Smooth muscle cell (in vitro differentiated cells): ENCODE data around the gene ANKS1B. TPM values are rescaled to one million over a fixed set of nuclear protein-coding genes. Genes with fewer than 3 reads are reported as not detected.

ENCODE experiments used
- DNase-seq: peaks from one replicate; lab custom pipeline; 2025; ENCODE audit not compliant: unreplicated experiment; lab: John Stamatoyannopoulos, UW
- H2AFZ ChIP-seq: fragments of 200-600 bp; sonication (generic); 2 replicates; pipeline ENCODE4 v1.6.0; 2016; ENCODE audit warnings: antibody characterized with exemption, low read depth, mild to moderate bottlenecking
- H3F3A ChIP-seq: fragments of 200-600 bp; sonication (generic); 2 replicates; pipeline ENCODE4 v1.6.0; 2017; ENCODE audit warnings: antibody characterized with exemption, low read depth
- H3K27ac ChIP-seq: fragments of 200-600 bp; sonication (generic); 2 replicates; pipeline ENCODE4 v1.5.1; 2016; ENCODE audit warnings: low read depth, mild to moderate bottlenecking
- H3K27me3 ChIP-seq: fragments of 200-600 bp; sonication (generic); 2 replicates; pipeline ENCODE4 v1.6.1; 2016; ENCODE audit warnings: low read depth, mild to moderate bottlenecking
- H3K36me3 ChIP-seq: fragments of 200-600 bp; sonication (generic); 2 replicates; pipeline ENCODE4 v1.5.1; 2016; ENCODE audit warnings: low read depth
- H3K4me1 ChIP-seq: fragments of 200-600 bp; sonication (generic); 2 replicates; pipeline ENCODE4 v1.5.1; 2016; ENCODE audit warnings: low read depth
- H3K4me2 ChIP-seq: fragments of 200-600 bp; sonication (generic); 2 replicates; pipeline ENCODE4 v1.6.0; 2016; ENCODE audit warnings: mild to moderate bottlenecking
- H3K4me3 ChIP-seq: fragments of 200-600 bp; sonication (generic); 2 replicates; pipeline ENCODE4 v1.5.1; 2016; ENCODE audit warnings: mild to moderate bottlenecking
- H3K79me2 ChIP-seq: fragments of 200-600 bp; sonication (generic); 2 replicates; pipeline ENCODE4 v1.6.0; 2016; ENCODE audit warnings: low read depth, mild to moderate bottlenecking
- H3K9ac ChIP-seq: fragments of 200-600 bp; sonication (generic); 2 replicates; pipeline ENCODE4 v1.6.0; 2016; ENCODE audit warnings: low read depth
- H3K9me3 ChIP-seq: fragments of 200-600 bp; sonication (generic); replicated peaks from 2 replicates; pipeline ENCODE4 v1.5.1; 2016; ENCODE audit warnings: low read depth
- H4K20me1 ChIP-seq: fragments of 200-600 bp; sonication (generic); 2 replicates; pipeline ENCODE4 v1.6.0; 2016; ENCODE audit warnings: low read depth
- CTCF ChIP-seq: fragments of 200-600 bp; sonication (generic); IDR thresholded peaks from 2 replicates; pipeline ENCODE4 v1.5.1; 2017; ENCODE audit warnings: borderline replicate concordance, mild to moderate bottlenecking, antibody characterized with exemption; ENCODE audit not compliant: insufficient read depth, poor library complexity, severe bottlenecking
- WGBS: methylation state at CpG from one replicate; pipeline ENCODE4 v1.1.7; 2016; ENCODE audit warnings: low lambda C conversion rate; 5-methylcytosine and 5-hydroxymethylcytosine counted together
- polyA plus RNA-seq: library from polyadenylated mRNA; unstranded; fragments of >200 nt; fragmentation: Nextera tagmentation; extraction: Ambion mirVana; gene quantifications from 2 replicates; pipeline ENCODE4 v1.2.1, GENCODE V29; 2016
- total RNA-seq: library from RNA; depleted of rRNA; stranded (reverse); fragments of >200 nt; gene quantifications from 2 replicates; pipeline ENCODE4 v1.2.3, GENCODE V29; 2014

Gene ANKS1B
- total and polyA plus RNA-seq, 2 experiments from 2014 or later, result 0.47 to 7.3 TPM

- no peak for DNase-seq
- no peak overlapping the region for H2AFZ ChIP-seq
- no peaks in the 10 kb centered on the region for H3K4me1 ChIP-seq
- H3K4me3 ChIP-seq, result no peak overlapping the region
- H3K9ac ChIP-seq, result no peak overlapping the region
- no peaks in the 10 kb centered on the region for H3F3A ChIP-seq
- no peaks in the 10 kb centered on the region for H3K9me3 ChIP-seq
- no peaks in the 10 kb centered on the region for H3K27me3 ChIP-seq
- no peaks in the 10 kb centered on the region for H3K79me2 ChIP-seq
- no peaks in the 10 kb centered on the region for H3K36me3 ChIP-seq
- no peak for TF ChIP-seq CTCF
- no peak overlapping the region for H3K4me2 ChIP-seq
- no peak overlapping the region for H3K27ac ChIP-seq
- WGBS, result 96% methylated on average over 4 of the region's 4 CpGs
- H4K20me1 ChIP-seq, result no peaks in the 10 kb centered on the region
These were observed 304.5 kb downstream of the ANKS1B start for GRCh38 chr12:99680276-99680675.

- Histone ChIP-seq H3K27ac (peak overlapping the region; percentile 37), H3K36me3 (no peaks in the 10 kb centered on the region)
These were observed 314.1 kb downstream of the ANKS1B start for GRCh38 chr12:99670635-99671034.

GRCh38 chr12:99658671-99659349 lies 325.9 kb downstream of the ANKS1B start:
- Histone ChIP-seq H3K4me2 (no peak overlapping the region), H3K4me3 (no peak overlapping the region), H2AFZ (no peak overlapping the region), H3K4me1 (no peaks in the 10 kb centered on the region), H3K27me3 (no peaks in the 10 kb centered on the region), H4K20me1 (no peaks in the 10 kb centered on the region), H3K79me2 (no peaks in the 10 kb centered on the region), H3K9ac (no peak overlapping the region), H3K9me3 (no peaks in the 10 kb centered on the region), H3K27ac (no peak overlapping the region), H3F3A (no peaks in the 10 kb centered on the region), H3K36me3 (no peaks in the 10 kb centered on the region)
- WGBS, result 88% methylated on average over 1 of the region's 1 CpG
- DNase-seq, result no peak
- TF ChIP-seq CTCF, result peak; percentile 65

More at GRCh38 chr12:99670635-99671034, 314.1 kb downstream of the ANKS1B start:
- no peak for DNase-seq
- H3K79me2 ChIP-seq, result no peaks in the 10 kb centered on the region
- no peak overlapping the region for H2AFZ ChIP-seq
- no peaks in the 10 kb centered on the region for H3F3A ChIP-seq
- H3K9ac ChIP-seq, result no peak overlapping the region
- 90% methylated on average over 1 of the region's 1 CpG for WGBS
- H3K9me3 ChIP-seq, result no peaks in the 10 kb centered on the region
- no peaks in the 10 kb centered on the region for H4K20me1 ChIP-seq
- H3K4me2 ChIP-seq, result peak overlapping the region; percentile 18
- no peaks in the 10 kb centered on the region for H3K4me1 ChIP-seq
- H3K27me3 ChIP-seq, result no peaks in the 10 kb centered on the region
- TF ChIP-seq CTCF, result no peak
- H3K4me3 ChIP-seq, result no peak overlapping the region

GRCh38 chr12:99649551-99649950 lies 335.2 kb downstream of the ANKS1B start:
- no peaks in the 10 kb centered on the region for H3F3A ChIP-seq
- no peaks in the 10 kb centered on the region for H3K4me1 ChIP-seq
- DNase-seq, result no peak
- TF ChIP-seq CTCF, result no peak
- 79% methylated on average over 1 of the region's 1 CpG for WGBS
- H3K4me2 ChIP-seq, result no peak overlapping the region
- no peaks in the 10 kb centered on the region for H3K79me2 ChIP-seq
- H3K4me3 ChIP-seq, result no peak overlapping the region
- no peaks in the 10 kb centered on the region for H3K36me3 ChIP-seq
- no peak overlapping the region for H3K27ac ChIP-seq
- no peaks in the 10 kb centered on the region for H3K27me3 ChIP-seq
- H4K20me1 ChIP-seq, result no peaks in the 10 kb centered on the region
- H2AFZ ChIP-seq, result no peak overlapping the region
- no peaks in the 10 kb centered on the region for H3K9me3 ChIP-seq
- H3K9ac ChIP-seq, result no peak overlapping the region
